Activated naive CD8-positive, alpha-beta T cell (primary cell): ENCODE data around the gene VIL1.

Experiments
- H3K27ac Mint-ChIP-seq: one replicate; pipeline ENCODE4 v1.8.0; 2021; ENCODE audit warnings: mixed read lengths
- H3K27me3 Mint-ChIP-seq: one replicate; pipeline ENCODE4 v1.8.0; 2021; ENCODE audit warnings: mixed read lengths
- H3K36me3 Mint-ChIP-seq: one replicate; pipeline ENCODE4 v1.8.0; 2021; ENCODE audit warnings: mixed read lengths
- H3K4me1 Mint-ChIP-seq: one replicate; pipeline ENCODE4 v1.8.0; 2021; ENCODE audit warnings: low read depth, mixed read lengths
- H3K4me3 Mint-ChIP-seq: one replicate; pipeline ENCODE4 v1.8.0; 2021; ENCODE audit warnings: mild to moderate bottlenecking, mixed read lengths
- H3K9me3 Mint-ChIP-seq: one replicate; pipeline ENCODE4 v1.8.0; 2021; ENCODE audit warnings: low read depth, mixed read lengths

The VIL1 gene

GRCh38 chr2:218399391-218400166 lies 19.3 kb upstream of the VIL1 start, which contains the start of gene CTDSP1:
CTDSP1 (plus strand) TSS chr2:218399868; CDS start chr2:218400091, 223 bp downstream.
- peak within 1 kb of the TSS; percentile 88 for H3K4me3 Mint-ChIP-seq
- H3K4me1 Mint-ChIP-seq = peaks cover 45% of the 10 kb centered on the region
- H3K9me3 Mint-ChIP-seq = no peaks in the 10 kb centered on the region
- H3K27me3 Mint-ChIP-seq = no peaks in the 10 kb centered on the region
- H3K36me3 Mint-ChIP-seq = no peaks in the 10 kb centered on the region
- H3K27ac Mint-ChIP-seq = peak within 1 kb of the TSS; percentile 79

GRCh38 chr2:218400167-218400929 lies 18.6 kb upstream of the VIL1 start:
- Mint-ChIP-seq H3K9me3 (no peaks in the 10 kb centered on the region), H3K27me3 (no peaks in the 10 kb centered on the region), H3K27ac (peak overlapping the region; percentile 79), H3K36me3 (no peaks in the 10 kb centered on the region), H3K4me1 (peaks cover 46% of the 10 kb centered on the region), H3K4me3 (peak overlapping the region; percentile 88)

GRCh38 chr2:218400930-218401881 lies 17.7 kb upstream of the VIL1 start:
- Mint-ChIP-seq H3K27me3 (no peaks in the 10 kb centered on the region), H3K9me3 (no peaks in the 10 kb centered on the region), H3K4me3 (peak overlapping the region; percentile 88), H3K4me1 (peaks cover 47% of the 10 kb centered on the region), H3K36me3 (no peaks in the 10 kb centered on the region), H3K27ac (no peak overlapping the region)

- Mint-ChIP-seq H3K9me3 (no peaks in the 10 kb centered on the region), H3K4me1 (peaks cover 43% of the 10 kb centered on the region), H3K36me3 (no peaks in the 10 kb centered on the region), H3K27me3 (no peaks in the 10 kb centered on the region), H3K27ac (no peak overlapping the region), H3K4me3 (peak overlapping the region; percentile 88)
Measured at GRCh38 chr2:218401890-218402289, 17.0 kb upstream of the VIL1 start.

GRCh38 chr2:218402491-218402901 lies 16.4 kb upstream of the VIL1 start:
- Mint-ChIP-seq H3K36me3 (no peaks in the 10 kb centered on the region), H3K27me3 (no peaks in the 10 kb centered on the region), H3K9me3 (no peaks in the 10 kb centered on the region), H3K4me1 (peaks cover 42% of the 10 kb centered on the region), H3K27ac (no peak overlapping the region), H3K4me3 (no peak overlapping the region)

- no peaks in the 10 kb centered on the region for H3K27me3 Mint-ChIP-seq
- no peaks in the 10 kb centered on the region for H3K9me3 Mint-ChIP-seq
- H3K27ac Mint-ChIP-seq = no peak overlapping the region
- H3K36me3 Mint-ChIP-seq = no peaks in the 10 kb centered on the region
- peaks cover 42% of the 10 kb centered on the region for H3K4me1 Mint-ChIP-seq
- H3K4me3 Mint-ChIP-seq = no peak overlapping the region
Measured at GRCh38 chr2:218402911-218403411, 16.0 kb upstream of the VIL1 start.

- Mint-ChIP-seq H3K27ac (peak overlapping the region; percentile 6), H3K4me1 (peaks cover 44% of the 10 kb centered on the region), H3K36me3 (no peaks in the 10 kb centered on the region), H3K9me3 (no peaks in the 10 kb centered on the region), H3K4me3 (peak overlapping the region; percentile 4), H3K27me3 (no peaks in the 10 kb centered on the region)
Measured at GRCh38 chr2:218403810-218404209, 15.1 kb upstream of the VIL1 start.

- Mint-ChIP-seq H3K4me3 (no peak overlapping the region), H3K4me1 (peaks cover 44% of the 10 kb centered on the region), H3K36me3 (no peaks in the 10 kb centered on the region), H3K27ac (no peak overlapping the region), H3K9me3 (no peaks in the 10 kb centered on the region), H3K27me3 (no peaks in the 10 kb centered on the region)
Measured at GRCh38 chr2:218404351-218405085, 14.4 kb upstream of the VIL1 start.

- H3K36me3 Mint-ChIP-seq = no peaks in the 10 kb centered on the region
- H3K27me3 Mint-ChIP-seq = no peaks in the 10 kb centered on the region
- no peaks in the 10 kb centered on the region for H3K9me3 Mint-ChIP-seq
- H3K4me1 Mint-ChIP-seq = peaks cover 44% of the 10 kb centered on the region
- H3K27ac Mint-ChIP-seq = peak overlapping the region; percentile 61
- peak overlapping the region; percentile 83 for H3K4me3 Mint-ChIP-seq
Measured at GRCh38 chr2:218405086-218405745, 13.7 kb upstream of the VIL1 start.

- H3K4me3 Mint-ChIP-seq = peak overlapping the region; percentile 83
- peaks cover 44% of the 10 kb centered on the region for H3K4me1 Mint-ChIP-seq
- peak overlapping the region; percentile 72 for H3K27ac Mint-ChIP-seq
- H3K9me3 Mint-ChIP-seq = no peaks in the 10 kb centered on the region
- no peaks in the 10 kb centered on the region for H3K36me3 Mint-ChIP-seq
- no peaks in the 10 kb centered on the region for H3K27me3 Mint-ChIP-seq
Measured at GRCh38 chr2:218405746-218406208, 13.1 kb upstream of the VIL1 start.

- H3K36me3 Mint-ChIP-seq = no peaks in the 10 kb centered on the region
- H3K27ac Mint-ChIP-seq = peak overlapping the region; percentile 83
- H3K4me1 Mint-ChIP-seq = peaks cover 41% of the 10 kb centered on the region
Measured at GRCh38 chr2:218406209-218406948, 12.5 kb upstream of the VIL1 start.

GRCh38 chr2:218406949-218407618 lies 11.8 kb upstream of the VIL1 start:
- Mint-ChIP-seq H3K36me3 (no peaks in the 10 kb centered on the region), H3K4me3 (peak overlapping the region; percentile 89), H3K27me3 (no peaks in the 10 kb centered on the region), H3K27ac (peak overlapping the region; percentile 83), H3K4me1 (peaks cover 37% of the 10 kb centered on the region), H3K9me3 (no peaks in the 10 kb centered on the region)

More at GRCh38 chr2:218406209-218406948, 12.5 kb upstream of the VIL1 start:
- Mint-ChIP-seq H3K27me3 (no peaks in the 10 kb centered on the region), H3K4me3 (peak overlapping the region; percentile 89), H3K9me3 (no peaks in the 10 kb centered on the region)
